NCI-H1105 (cell line): ENCODE data around the gene SERINC3.

Source experiments
- DNase-seq: peaks from one replicate; lab custom pipeline; 2025; lab: John Stamatoyannopoulos, UW

SERINC3 gene

GRCh38 chr20:44532981-44533331 is 11.1 kb upstream of the SERINC3 start:
- DNase-seq: no peak

GRCh38 chr20:44532259-44532980 is 10.6 kb upstream of the SERINC3 start:
- DNase-seq: no peak

- DNase-seq: no peak
These were observed 6.4 kb upstream of the SERINC3 start for GRCh38 chr20:44528309-44528708.

GRCh38 chr20:44527716-44528199 is 5.9 kb upstream of the SERINC3 start:
- DNase-seq: no peak

GRCh38 chr20:44526129-44526528 is 4.3 kb upstream of the SERINC3 start:
- no peak for DNase-seq

GRCh38 chr20:44523746-44524145 is 1.9 kb upstream of the SERINC3 start:
- no peak for DNase-seq

GRCh38 chr20:44522841-44523240 is 971 bp upstream of the SERINC3 start:
- no peak for DNase-seq

GRCh38 chr20:44520881-44521280 is 989 bp downstream of the SERINC3 start:
- DNase-seq: no peak

GRCh38 chr20:44518248-44518647 is 3.6 kb downstream of the SERINC3 start:
- no peak for DNase-seq

- no peak for DNase-seq
These were observed 4.4 kb downstream of the SERINC3 start for GRCh38 chr20:44517454-44517853.

GRCh38 chr20:44516491-44516890 is 5.4 kb downstream of the SERINC3 start:
- DNase-seq: no peak

- DNase-seq: no peak
These were observed 8.0 kb downstream of the SERINC3 start for GRCh38 chr20:44513871-44514270.

GRCh38 chr20:44509762-44510161 is 12.1 kb downstream of the SERINC3 start:
- no peak for DNase-seq

- no peak for DNase-seq
These were observed 17.2 kb downstream of the SERINC3 start for GRCh38 chr20:44504402-44505307.

- no peak for DNase-seq
These were observed 18.9 kb downstream of the SERINC3 start for GRCh38 chr20:44502968-44503367.

- no peak for DNase-seq
These were observed 20.4 kb downstream of the SERINC3 start for GRCh38 chr20:44501448-44501847.

GRCh38 chr20:44500221-44500620 is 21.6 kb downstream of the SERINC3 start:
- DNase-seq: no peak

- DNase-seq: no peak
These were observed 24.1 kb downstream of the SERINC3 start for GRCh38 chr20:44497761-44498160.

- DNase-seq: no peak
These were observed 24.9 kb downstream of the SERINC3 start for GRCh38 chr20:44496976-44497375.

GRCh38 chr20:44495802-44496481 is 25.9 kb downstream of the SERINC3 start:
- DNase-seq: no peak

GRCh38 chr20:44495257-44495656 is 26.6 kb downstream of the SERINC3 start:
- no peak for DNase-seq

- no peak for DNase-seq
These were observed 27.2 kb downstream of the SERINC3 start for GRCh38 chr20:44494681-44495080.

GRCh38 chr20:44494266-44494665 is 27.6 kb downstream of the SERINC3 start:
- no peak for DNase-seq
